ENCODE data around the gene PROX1.
A peak's percentile ranks its signal among the peaks of the same experiment; 100 is the strongest.

PROX1 gene

DNA sequence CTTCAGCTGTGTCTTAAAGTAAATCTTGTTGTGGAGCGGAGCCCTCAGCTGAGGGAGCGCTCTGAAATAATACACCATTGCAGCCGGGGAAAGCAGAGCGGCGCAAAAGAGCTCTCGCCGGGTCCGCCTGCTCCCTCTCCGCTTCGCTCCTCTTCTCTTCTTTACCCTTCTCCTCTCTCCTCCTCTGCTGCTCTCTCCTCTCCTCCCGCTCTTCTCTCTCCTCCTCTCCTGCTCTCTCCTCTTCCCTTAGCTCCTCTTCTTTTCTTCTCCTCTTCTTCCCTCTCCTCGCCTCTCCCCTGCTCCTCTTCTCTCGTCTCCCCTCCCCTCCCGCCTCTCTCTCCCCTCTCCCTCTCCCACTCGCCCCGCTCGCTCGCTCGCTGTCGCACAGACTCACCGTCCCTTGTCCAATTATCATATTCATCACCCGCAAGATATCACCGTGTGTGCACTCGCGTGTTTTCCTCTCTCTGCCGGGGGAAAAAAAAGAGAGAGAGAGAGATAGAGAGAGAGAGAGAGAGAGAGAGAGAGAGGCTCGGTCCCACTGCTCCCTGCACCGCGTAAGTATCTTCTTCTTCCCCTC lies at the start of gene PROX1:
TSS of gene PROX1 (plus strand) at position 47 of the 580 bp plus-strand sequence. CDS start 8,563 bp downstream, outside the sequence.
- DNase-seq = peak; percentile 45

GRCh38 chr1:213938776-213939175 lies 49.0 kb upstream of the PROX1 start:
- DNase-seq = no peak

DNA sequence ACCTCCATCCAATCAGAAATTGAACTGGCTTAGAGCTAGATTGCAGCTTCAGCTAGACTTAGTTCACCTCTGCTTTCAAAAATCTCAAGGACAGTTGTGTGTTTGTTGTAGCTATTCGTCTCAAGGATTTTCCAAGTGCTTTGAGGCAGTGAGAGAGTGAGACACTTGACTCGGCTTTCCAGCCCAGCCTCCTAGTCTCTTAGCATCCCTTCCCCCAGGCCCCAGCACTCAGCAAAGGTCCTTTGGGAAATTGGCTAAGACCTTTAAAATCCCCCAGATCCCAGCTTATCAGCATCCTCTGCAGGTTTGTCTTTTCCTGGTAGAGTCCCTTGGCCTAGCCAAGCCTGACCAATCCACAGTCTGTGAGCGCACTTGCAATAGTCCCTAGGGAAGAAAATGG lies 47.9 kb upstream of the PROX1 start:
- DNase-seq = no peak

GRCh38 chr1:213940947-213941346 lies 46.8 kb upstream of the PROX1 start:
- DNase-seq = no peak

DNA sequence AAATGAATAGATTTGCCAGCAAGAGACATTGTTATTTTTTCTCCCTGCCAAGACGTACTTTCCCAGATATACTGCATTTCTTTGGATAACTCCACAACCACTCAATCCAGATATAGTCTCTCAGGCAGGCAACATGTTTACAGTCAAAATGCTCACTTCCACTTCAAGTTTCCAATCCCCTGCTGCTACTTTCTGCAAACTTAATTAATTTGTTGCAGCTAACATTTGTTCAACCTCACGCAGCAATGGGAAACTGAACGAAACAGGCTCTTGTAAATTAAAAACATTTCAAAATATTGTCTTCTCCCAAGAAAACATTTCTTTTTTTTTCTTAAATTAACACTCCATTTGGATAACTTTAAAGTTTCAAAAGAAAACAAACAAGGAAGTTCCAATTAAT lies 45.7 kb upstream of the PROX1 start:
- DNase-seq = no peak

GRCh38 chr1:213947200-213947801 lies 40.5 kb upstream of the PROX1 start:
- DNase-seq = no peak

DNA sequence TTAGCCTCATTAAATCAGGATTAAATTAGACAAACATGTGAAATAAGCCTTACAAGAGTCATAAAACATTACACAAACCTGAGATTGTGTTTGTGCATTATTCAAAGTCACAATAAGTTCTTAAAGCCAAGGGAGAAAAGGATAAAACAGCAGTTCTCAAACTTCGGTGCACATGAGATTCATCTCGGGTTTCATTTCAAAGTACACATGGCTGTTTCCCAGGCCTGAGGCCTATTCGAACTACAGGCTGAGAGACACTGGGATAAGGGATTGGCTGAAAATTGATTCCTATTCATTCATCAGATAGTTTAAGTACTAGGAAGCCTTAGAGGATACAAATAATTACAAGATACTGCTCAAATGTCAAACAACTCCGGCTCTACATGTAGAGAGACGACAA lies 35.9 kb upstream of the PROX1 start:
- no peak for DNase-seq

GRCh38 chr1:213953806-213954205 lies 34.0 kb upstream of the PROX1 start:
- DNase-seq = no peak

DNA sequence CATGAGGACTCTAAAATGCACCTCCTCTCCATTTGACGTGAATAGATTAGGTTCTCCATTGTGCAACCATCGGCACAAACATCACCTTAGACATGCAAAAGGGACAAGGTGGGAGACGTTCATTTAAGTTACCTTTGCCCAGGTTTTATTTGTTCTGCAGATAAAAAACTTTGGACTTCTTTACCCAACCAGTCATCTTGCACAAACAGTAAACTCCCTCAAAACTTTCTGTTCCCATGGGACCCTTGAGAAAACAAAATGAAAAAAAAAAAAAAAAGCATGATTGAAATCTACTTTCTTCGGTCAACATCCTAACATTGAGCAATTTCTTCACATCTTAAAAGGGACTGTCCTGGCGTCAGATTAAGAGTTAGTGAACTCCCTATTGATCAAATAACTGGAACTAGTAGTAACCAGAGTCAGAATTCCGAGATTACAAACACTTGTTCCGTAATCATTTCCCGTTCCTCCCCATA lies 31.4 kb upstream of the PROX1 start:
- DNase-seq = no peak

GRCh38 chr1:213958346-213958745 lies 29.4 kb upstream of the PROX1 start:
- DNase-seq = no peak

DNA sequence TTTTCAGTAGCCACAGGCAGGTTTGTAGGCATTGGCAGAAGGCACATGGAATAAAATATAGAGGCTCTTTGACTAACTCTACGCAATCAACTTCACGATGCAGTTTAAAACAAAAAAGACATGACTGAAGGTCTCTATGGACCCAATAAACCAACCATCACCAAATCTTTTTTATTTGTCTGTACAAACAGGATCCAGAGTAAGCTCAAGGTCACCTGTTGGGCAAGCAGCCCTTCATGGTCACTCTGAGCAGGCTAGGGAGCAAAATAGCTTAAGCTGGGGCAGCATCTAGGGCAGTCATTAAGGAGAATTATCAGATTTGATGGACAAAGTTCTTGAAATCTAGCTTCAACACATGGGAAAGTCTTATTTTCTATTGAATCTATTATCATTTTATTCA lies 26.8 kb upstream of the PROX1 start:
- DNase-seq = no peak

DNA sequence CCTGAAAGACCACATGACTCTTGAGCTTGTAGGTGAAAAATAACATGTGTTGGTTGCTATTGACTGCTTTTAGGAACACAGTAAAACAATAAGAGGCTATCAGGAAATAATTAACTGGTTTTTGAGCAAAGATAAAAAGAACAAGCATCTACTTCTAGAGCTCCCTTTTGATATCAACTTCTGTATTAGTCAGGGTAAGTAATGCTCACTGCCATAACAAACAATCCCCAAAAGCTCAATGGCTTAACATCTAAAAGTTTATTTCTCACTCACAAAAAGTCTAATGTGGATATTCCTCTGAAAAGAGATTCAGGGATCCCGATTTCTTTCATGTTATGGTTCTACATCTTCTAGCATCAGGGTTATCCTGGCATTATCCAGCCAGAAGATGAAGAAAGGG lies 25.3 kb upstream of the PROX1 start:
- no peak for DNase-seq

GRCh38 chr1:213966122-213966521 lies 21.7 kb upstream of the PROX1 start:
- DNase-seq = no peak

- no peak for DNase-seq
Observed at GRCh38 chr1:213968146-213968825, 19.5 kb upstream of the PROX1 start.

DNA sequence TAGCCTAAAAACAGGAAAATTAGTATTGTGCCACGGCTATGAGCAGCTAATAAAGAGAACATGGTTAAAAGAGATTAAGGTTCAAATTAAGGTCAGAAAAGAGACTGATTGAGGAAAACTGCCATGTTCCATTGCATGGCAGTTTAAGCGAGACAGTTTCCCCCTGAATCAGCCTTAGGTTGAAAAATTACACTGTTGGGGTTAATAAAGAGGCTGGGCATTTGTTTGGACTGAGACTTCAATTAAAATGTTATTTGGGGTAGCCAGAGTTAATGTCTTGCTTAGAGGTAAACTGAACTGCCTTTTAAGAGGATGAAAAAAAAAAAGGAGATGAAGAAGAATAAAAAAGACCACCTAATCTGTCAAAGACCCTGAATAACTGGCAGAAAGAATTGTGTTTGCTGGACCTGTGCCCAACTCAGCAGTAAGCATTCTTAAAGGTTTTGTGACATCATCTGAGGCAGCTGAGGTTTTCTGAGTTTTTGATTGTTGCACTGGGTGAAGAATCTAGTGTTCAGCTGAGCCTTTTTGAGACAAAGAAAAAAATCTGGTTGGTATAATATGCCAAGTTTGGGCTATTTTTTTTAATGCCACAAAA lies 17.7 kb upstream of the PROX1 start:
- DNase-seq = no peak

DNA sequence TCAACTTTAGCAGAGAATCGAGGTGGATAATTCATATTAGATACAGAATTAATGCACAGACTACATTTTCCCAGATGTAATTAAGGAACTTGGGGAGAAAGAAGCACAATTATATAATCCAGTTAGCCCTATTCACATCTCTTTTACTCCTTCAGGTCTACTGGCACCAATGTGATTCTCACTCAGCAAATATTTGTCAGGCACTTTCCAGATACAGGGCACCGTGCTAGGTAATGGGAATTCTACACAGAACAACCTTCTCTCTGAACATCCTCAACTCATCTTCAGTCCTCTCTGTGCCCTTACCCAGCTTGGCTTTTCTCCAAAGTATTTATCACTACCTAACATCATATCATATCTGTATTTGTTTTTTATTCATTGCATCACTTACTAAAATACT lies 15.6 kb upstream of the PROX1 start:
- no peak for DNase-seq

GRCh38 chr1:213973129-213973528 lies 14.6 kb upstream of the PROX1 start:
- DNase-seq = no peak

- no peak for DNase-seq
Observed at GRCh38 chr1:213976665-213977485, 10.9 kb upstream of the PROX1 start.

GRCh38 chr1:213977486-213977842 lies 10.3 kb upstream of the PROX1 start:
- no peak for DNase-seq

DNA sequence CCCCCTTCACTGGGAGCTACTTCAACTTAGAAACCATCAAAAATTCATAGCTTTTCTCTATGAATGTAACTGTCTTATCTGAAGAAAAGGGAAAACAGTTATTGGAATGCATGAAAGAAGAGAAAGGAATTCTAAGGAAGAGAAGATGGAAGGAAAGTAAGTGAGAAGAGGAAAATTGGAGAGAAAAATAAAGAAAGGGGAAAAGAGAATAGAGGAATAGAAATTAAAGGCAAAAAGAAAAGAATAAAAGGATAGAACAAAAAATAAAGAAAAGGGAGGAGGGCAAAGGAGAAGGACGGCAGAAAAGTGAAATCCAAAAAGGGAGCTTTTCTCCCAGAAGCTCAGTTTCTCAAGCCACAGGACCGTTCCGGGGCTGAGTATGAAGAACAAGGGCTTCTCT lies 9.9 kb upstream of the PROX1 start:
- no peak for DNase-seq

DNA sequence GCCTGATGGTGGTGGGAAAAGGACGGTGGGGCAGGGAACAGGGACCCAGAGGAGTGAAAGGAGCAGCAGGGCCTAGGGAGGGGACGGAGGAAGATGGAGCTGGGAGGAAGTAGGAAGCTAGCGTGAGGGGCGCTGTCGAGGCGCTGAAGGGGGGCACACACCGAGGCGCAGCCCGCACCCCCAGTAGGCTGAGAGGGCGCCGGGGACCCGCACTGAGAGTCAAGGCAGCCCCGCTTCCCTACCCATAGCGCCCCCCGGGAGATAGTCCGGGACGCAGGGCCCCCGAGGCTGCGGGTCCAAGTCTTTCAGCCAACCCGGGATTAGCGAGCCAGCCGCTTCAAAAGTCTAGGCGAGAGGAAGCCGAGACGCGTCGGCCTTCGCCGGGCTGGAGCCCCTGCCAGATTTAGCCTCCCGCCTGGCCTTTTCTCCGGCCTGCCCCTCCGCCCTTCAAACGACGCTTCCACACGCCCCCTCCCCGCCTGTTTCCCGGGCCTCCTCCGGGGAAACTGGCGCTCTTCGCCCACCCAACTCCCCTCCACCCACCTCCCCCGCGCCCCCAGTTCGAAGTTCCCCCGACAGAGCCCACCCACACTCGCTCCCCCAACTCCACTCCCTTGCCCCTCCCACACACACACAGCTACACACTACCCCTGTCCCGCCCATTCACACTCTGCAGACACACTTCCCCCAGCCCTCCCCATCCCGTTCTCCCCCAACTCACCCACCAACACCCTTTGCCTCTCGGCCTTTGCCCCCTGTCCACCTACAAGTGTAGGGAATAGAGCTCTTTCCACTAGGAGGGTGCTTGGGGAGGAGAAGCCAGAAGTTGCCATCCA lies 7.8 kb upstream of the PROX1 start:
- no peak for DNase-seq

DNA sequence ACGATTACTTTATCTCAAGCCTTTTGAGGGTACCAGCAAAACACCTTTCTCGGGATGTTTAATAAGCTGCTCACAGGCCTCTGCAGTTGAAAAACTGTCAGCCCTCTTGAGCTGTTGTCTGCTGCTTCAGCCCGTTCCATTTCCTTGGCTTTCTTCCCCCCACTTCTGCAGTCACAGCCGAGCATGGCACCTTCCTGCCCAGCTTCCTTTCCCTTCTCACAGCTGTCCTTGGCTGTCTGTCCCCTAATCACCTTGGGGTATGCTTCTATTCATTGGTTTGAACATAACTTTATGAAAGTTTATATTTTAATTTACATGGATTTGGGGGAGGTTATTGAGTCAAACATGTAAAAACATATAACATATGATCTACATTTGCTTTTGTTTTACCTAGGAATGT lies 6.9 kb upstream of the PROX1 start:
- no peak for DNase-seq

Measured in CD4-positive, alpha-beta T cell treated with Interleukin-17A for 1 hour (primary cell).